Measurements from ENCODE around the gene ID2.
"Not testable (repeated sequence)": the region's sequence is repeated elsewhere in the genome, so short reads cannot be mapped to it uniquely, and the experiment has no call there.

The ID2 gene

GRCh38 chr2:8685697-8686358 lies 4.0 kb downstream of the ID2 start:
- DNase-seq, result peak in 12 of 14 donors; percentile 32 to 86 (median 46)

GRCh38 chr2:8691859-8692437 lies 10.1 kb downstream of the ID2 start:
- no peak for DNase-seq

- DNase-seq, result no peak
Measured at GRCh38 chr2:8692783-8693156, 10.9 kb downstream of the ID2 start.

GRCh38 chr2:8693157-8693821 lies 11.4 kb downstream of the ID2 start:
- peak in 9 of 14 donors; percentile 3 to 63 (median 25) for DNase-seq

- no peak for DNase-seq
Measured at GRCh38 chr2:8694737-8695136, 12.9 kb downstream of the ID2 start.

GRCh38 chr2:8697190-8697589 lies 15.3 kb downstream of the ID2 start:
- DNase-seq, result no peak

GRCh38 chr2:8699839-8700238 lies 18.0 kb downstream of the ID2 start:
- DNase-seq, result no peak

GRCh38 chr2:8701681-8702379 lies 20.0 kb downstream of the ID2 start:
- DNase-seq, result no peak

- no peak for DNase-seq
Measured at GRCh38 chr2:8704906-8705305, 23.1 kb downstream of the ID2 start.

- no peak for DNase-seq
Measured at GRCh38 chr2:8709611-8710010, 27.8 kb downstream of the ID2 start.

- no peak for DNase-seq
Measured at GRCh38 chr2:8710951-8711350, 29.1 kb downstream of the ID2 start.

- DNase-seq, result no peak
Measured at GRCh38 chr2:8714283-8714682, 32.4 kb downstream of the ID2 start.

GRCh38 chr2:8714971-8715370 lies 33.1 kb downstream of the ID2 start:
- no peak for DNase-seq

GRCh38 chr2:8719528-8719927 lies 37.7 kb downstream of the ID2 start:
- DNase-seq, result no peak

- DNase-seq, result no peak
Measured at GRCh38 chr2:8720741-8721140, 38.9 kb downstream of the ID2 start.

- DNase-seq, result no peak
Measured at GRCh38 chr2:8721410-8721809, 39.6 kb downstream of the ID2 start.

- no peak for DNase-seq
Measured at GRCh38 chr2:8722986-8723385, 41.1 kb downstream of the ID2 start.

GRCh38 chr2:8725838-8726237 lies 44.0 kb downstream of the ID2 start:
- no peak for DNase-seq

- DNase-seq, result no peak
Measured at GRCh38 chr2:8728305-8729015, 46.6 kb downstream of the ID2 start.

- DNase-seq, result not testable (repeated sequence)
Measured at GRCh38 chr2:8729101-8729500, 47.2 kb downstream of the ID2 start.

- peak in 1 of 14 donors; percentile 19 for DNase-seq
Measured at GRCh38 chr2:8729939-8730338, 48.1 kb downstream of the ID2 start.

GRCh38 chr2:8732601-8733000 lies 50.7 kb downstream of the ID2 start:
- DNase-seq, result no peak
